ENCODE results near the gene SLC22A4. TPM values are rescaled to one million over a fixed set of nuclear protein-coding genes. Genes with fewer than 3 reads are reported as not detected.

SLC22A4 gene
- total RNA-seq, 2 donors from 2014 or later = 0.68 TPM; not detected in 1

GRCh38 chr5:132294728-132295504, 722 bp downstream of the SLC22A4 start:
- peaks cover 31% of the 10 kb centered on the region for H3K27me3 ChIP-seq (ENCODE audit: control insufficient read depth, insufficient read depth, low read length, poor library complexity, severe bottlenecking)
- TF ChIP-seq CTCF (conservative IDR thresholded peaks at IDR 0.05) = no peak
- H3K9me3 ChIP-seq (ENCODE audit: control insufficient read depth, low read length) = no peaks in the 10 kb centered on the region
- Mint-ChIP-seq H3K9me3 (no peaks in the 10 kb centered on the region), H3K36me3 (ENCODE audit: low read depth) (no peaks in the 10 kb centered on the region), H3K4me3 (peak overlapping the region; percentile 68), H3K27me3 (ENCODE audit: insufficient read depth) (peaks cover 45% of the 10 kb centered on the region), H3K27ac (no peak overlapping the region), H3K4me1 (peaks cover 6% of the 10 kb centered on the region)
- DNase-seq = peak; percentile 78
- H3K9ac ChIP-seq (ENCODE audit: extremely low read depth, low read length, poor library complexity, severe bottlenecking) = no peak overlapping the region
- H3K36me3 ChIP-seq (ENCODE audit: control insufficient read depth, insufficient read depth, low read length) = no peaks in the 10 kb centered on the region
- H3K27ac ChIP-seq (ENCODE audit: low read depth, low read length) = no peak overlapping the region
- H3K4me1 ChIP-seq (ENCODE audit: control insufficient read depth, insufficient read depth, low read length) = no peaks in the 10 kb centered on the region
- WGBS, 2 experiments (ENCODE audit: insufficient coverage in 1 of 2, insufficient read length in 1 of 2) = 6 to 16% methylated on average over 14 to 50 of the region's 50 CpGs
- H3K4me3 ChIP-seq (ENCODE audit: low read length) = peak overlapping the region; percentile 79

- peak overlapping the region; percentile 68 for H3K4me3 Mint-ChIP-seq
- H3K36me3 ChIP-seq (ENCODE audit: control insufficient read depth, insufficient read depth, low read length) = no peaks in the 10 kb centered on the region
- no peaks in the 10 kb centered on the region for H3K9me3 Mint-ChIP-seq
- H3K4me3 ChIP-seq (ENCODE audit: low read length) = no peak overlapping the region
- WGBS, 2 experiments (ENCODE audit: insufficient coverage in 1 of 2, insufficient read length in 1 of 2) = 84 to 87% methylated on average over 5 to 8 of the region's 8 CpGs
- no peak overlapping the region for H3K9ac ChIP-seq (ENCODE audit: extremely low read depth, low read length, poor library complexity, severe bottlenecking)
- H3K27me3 Mint-ChIP-seq (ENCODE audit: insufficient read depth) = peaks cover 42% of the 10 kb centered on the region
- H3K27ac Mint-ChIP-seq = no peak overlapping the region
- H3K4me1 ChIP-seq (ENCODE audit: control insufficient read depth, insufficient read depth, low read length) = peaks cover 1% of the 10 kb centered on the region
- no peak overlapping the region for H3K27ac ChIP-seq (ENCODE audit: low read depth, low read length)
- H3K36me3 Mint-ChIP-seq (ENCODE audit: low read depth) = no peaks in the 10 kb centered on the region
- peaks cover 31% of the 10 kb centered on the region for H3K27me3 ChIP-seq (ENCODE audit: control insufficient read depth, insufficient read depth, low read length, poor library complexity, severe bottlenecking)
- peaks cover 10% of the 10 kb centered on the region for H3K4me1 Mint-ChIP-seq
- no peak for TF ChIP-seq CTCF (conservative IDR thresholded peaks at IDR 0.05)
- DNase-seq = no peak
- no peaks in the 10 kb centered on the region for H3K9me3 ChIP-seq (ENCODE audit: control insufficient read depth, low read length)
Measured at GRCh38 chr5:132295505-132296411, 1.6 kb downstream of the SLC22A4 start.

- Histone ChIP-seq H3K9me3 (ENCODE audit: control insufficient read depth, low read length) (no peaks in the 10 kb centered on the region), H3K36me3 (ENCODE audit: control insufficient read depth, insufficient read depth, low read length) (no peaks in the 10 kb centered on the region), H3K4me3 (ENCODE audit: low read length) (no peak overlapping the region), H3K9ac (ENCODE audit: extremely low read depth, low read length, poor library complexity, severe bottlenecking) (no peak overlapping the region), H3K4me1 (ENCODE audit: control insufficient read depth, insufficient read depth, low read length) (peaks cover 3% of the 10 kb centered on the region), H3K27ac (ENCODE audit: low read depth, low read length) (no peak overlapping the region), H3K27me3 (ENCODE audit: control insufficient read depth, insufficient read depth, low read length, poor library complexity, severe bottlenecking) (peaks cover 31% of the 10 kb centered on the region)
- no peak for TF ChIP-seq CTCF (conservative IDR thresholded peaks at IDR 0.05)
- Mint-ChIP-seq H3K36me3 (ENCODE audit: low read depth) (no peaks in the 10 kb centered on the region), H3K9me3 (no peaks in the 10 kb centered on the region), H3K4me3 (no peak overlapping the region), H3K4me1 (peaks cover 10% of the 10 kb centered on the region), H3K27ac (no peak overlapping the region), H3K27me3 (ENCODE audit: insufficient read depth) (peaks cover 37% of the 10 kb centered on the region)
- WGBS, 2 experiments (ENCODE audit: insufficient coverage in 1 of 2, insufficient read length in 1 of 2) = 90 to 98% methylated on average over 7 to 8 of the region's 8 CpGs
- DNase-seq = no peak
Measured at GRCh38 chr5:132296412-132297016, 2.3 kb downstream of the SLC22A4 start.
